NCI-H1694 (cell line): Measurements from ENCODE around the gene PRKG1.
"Not testable (repeated sequence)": the region's sequence is repeated elsewhere in the genome, so short reads cannot be mapped to it uniquely, and the experiment has no call there.

Source experiments
- DNase-seq: peaks from one replicate; lab custom pipeline; 2025; lab: John Stamatoyannopoulos, UW

Gene PRKG1

GRCh38 chr10:51510231-51510630 is 435.9 kb downstream of the PRKG1 start:
- no peak for DNase-seq

GRCh38 chr10:51521605-51522004 is 447.3 kb downstream of the PRKG1 start:
- no peak for DNase-seq

GRCh38 chr10:51522858-51523257 is 448.6 kb downstream of the PRKG1 start:
- no peak for DNase-seq

GRCh38 chr10:51523440-51523839 is 449.2 kb downstream of the PRKG1 start:
- DNase-seq, result no peak

- no peak for DNase-seq
Measured at GRCh38 chr10:51524041-51524440, 449.8 kb downstream of the PRKG1 start.

- DNase-seq, result no peak
Measured at GRCh38 chr10:51527522-51528219, 453.4 kb downstream of the PRKG1 start.

- no peak for DNase-seq
Measured at GRCh38 chr10:51528527-51528926, 454.2 kb downstream of the PRKG1 start.

GRCh38 chr10:51530541-51530940 is 456.3 kb downstream of the PRKG1 start:
- DNase-seq, result no peak

- no peak for DNase-seq
Measured at GRCh38 chr10:51532044-51532443, 457.8 kb downstream of the PRKG1 start.

- no peak for DNase-seq
Measured at GRCh38 chr10:51542853-51543252, 468.6 kb downstream of the PRKG1 start.

- DNase-seq, result no peak
Measured at GRCh38 chr10:51544933-51545332, 470.6 kb downstream of the PRKG1 start.

GRCh38 chr10:51547941-51548340 is 473.7 kb downstream of the PRKG1 start:
- DNase-seq, result no peak

- DNase-seq, result no peak
Measured at GRCh38 chr10:51552879-51553278, 478.6 kb downstream of the PRKG1 start.

- DNase-seq, result no peak
Measured at GRCh38 chr10:51564896-51565510, 490.7 kb downstream of the PRKG1 start.

GRCh38 chr10:51567271-51567670 is 493.0 kb downstream of the PRKG1 start:
- no peak for DNase-seq

GRCh38 chr10:51569467-51569866 is 495.2 kb downstream of the PRKG1 start:
- no peak for DNase-seq

- no peak for DNase-seq
Measured at GRCh38 chr10:51574248-51575048, 500.2 kb downstream of the PRKG1 start.

GRCh38 chr10:51581196-51581595 is 506.9 kb downstream of the PRKG1 start:
- DNase-seq, result not testable (repeated sequence)

- no peak for DNase-seq
Measured at GRCh38 chr10:51583976-51584375, 509.7 kb downstream of the PRKG1 start.

GRCh38 chr10:51585742-51586141 is 511.5 kb downstream of the PRKG1 start:
- DNase-seq, result no peak

- no peak for DNase-seq
Measured at GRCh38 chr10:51588984-51589383, 514.7 kb downstream of the PRKG1 start.

- no peak for DNase-seq
Measured at GRCh38 chr10:51590818-51591217, 516.5 kb downstream of the PRKG1 start.

- DNase-seq, result no peak
Measured at GRCh38 chr10:51596695-51597094, 522.4 kb downstream of the PRKG1 start.
